CD4-positive, alpha-beta T cell treated with Interleukin-6 at 100 ng/mL for 8 hours (primary cell): ENCODE data around the gene MRPL21.

Source experiments
- DNase-seq: peaks from one replicate; pipeline ENCODE4 v3.0.0-alpha.2; 2020; ENCODE audit warnings: mixed read lengths, low spot score

The MRPL21 gene

GRCh38 chr11:68934666-68935065 is 31.0 kb upstream of the MRPL21 start:
- no peak for DNase-seq

GRCh38 chr11:68934321-68934645 is 30.7 kb upstream of the MRPL21 start:
- no peak for DNase-seq

- DNase-seq, result no peak
These were observed 30.1 kb upstream of the MRPL21 start for GRCh38 chr11:68933605-68934320.

GRCh38 chr11:68932933-68933577 is 29.4 kb upstream of the MRPL21 start:
- DNase-seq, result no peak

GRCh38 chr11:68932358-68932757 is 28.7 kb upstream of the MRPL21 start:
- DNase-seq, result no peak

- no peak for DNase-seq
These were observed 28.3 kb upstream of the MRPL21 start for GRCh38 chr11:68931911-68932310.

- DNase-seq, result no peak
These were observed 27.6 kb upstream of the MRPL21 start for GRCh38 chr11:68930991-68931855.

GRCh38 chr11:68929706-68930570 is 26.3 kb upstream of the MRPL21 start:
- DNase-seq, result no peak

GRCh38 chr11:68929135-68929534 is 25.5 kb upstream of the MRPL21 start:
- DNase-seq, result no peak

GRCh38 chr11:68928136-68928880 is 24.7 kb upstream of the MRPL21 start:
- DNase-seq, result no peak

- DNase-seq, result no peak
These were observed 23.9 kb upstream of the MRPL21 start for GRCh38 chr11:68927280-68928135.

GRCh38 chr11:68925611-68926010 is 22.0 kb upstream of the MRPL21 start:
- no peak for DNase-seq

- DNase-seq, result no peak
These were observed 20.7 kb upstream of the MRPL21 start for GRCh38 chr11:68924073-68924925.

GRCh38 chr11:68923614-68924013 is 20.0 kb upstream of the MRPL21 start:
- no peak for DNase-seq

- no peak for DNase-seq
These were observed 12.8 kb upstream of the MRPL21 start for GRCh38 chr11:68916439-68916838.

GRCh38 chr11:68914761-68915160 is 11.1 kb upstream of the MRPL21 start:
- no peak for DNase-seq

GRCh38 chr11:68913188-68913587 is 9.6 kb upstream of the MRPL21 start:
- DNase-seq, result no peak

- no peak for DNase-seq
These were observed 8.6 kb upstream of the MRPL21 start for GRCh38 chr11:68912254-68912653.

GRCh38 chr11:68911731-68912130 is 8.1 kb upstream of the MRPL21 start:
- no peak for DNase-seq
